Endothelial cell of umbilical vein (primary cell): ENCODE data around the gene FBXL19. TPM values are rescaled to one million over a fixed set of nuclear protein-coding genes. Genes with fewer than 3 reads are reported as not detected.

Experiments used
- BruUV-seq: library from RNA; stranded (reverse); fragments of 400-500 nt; replicated peaks from 2 replicates; lab custom pipeline; 2021; lab: Mats Ljungman, UMichigan
- CTCF ChIA-PET: fragments of 300-600, 350-600 bp; sonication (Branson Sonifier 250); formaldehyde crosslinking; loops from one replicate; lab custom pipeline; 2021; ENCODE audit warnings: antibody characterized with exemption, inconsistent platforms; lab: Charles Lee
- POLR2A ChIA-PET: fragments of 300-600, 350-600 bp; sonication (Branson Sonifier 250); formaldehyde crosslinking; loops from one replicate; lab custom pipeline; 2021; ENCODE audit warnings: antibody characterized with exemption, inconsistent platforms; lab: Charles Lee
- DNase-seq: peaks from one replicate; pipeline ENCODE4 v3.0.0-alpha.2; 2011; ENCODE audit warnings: low read depth, low spot score
- FAIRE-seq: peaks from 2 replicates; lab custom pipeline; 2011; peaks lifted over from hg19 to GRCh38; lab: Jason Lieb, UNC
- H2AFZ ChIP-seq: 2 replicates; pipeline ENCODE4 v1.6.0; 2012; ENCODE audit warnings: low read depth, low read length, control low read depth, inconsistent platforms
- H3K27ac ChIP-seq: 2 replicates; pipeline ENCODE4 v1.5.1; 2011; ENCODE audit warnings: low read depth, mild to moderate bottlenecking, control low read depth, low read length, moderate library complexity; ENCODE audit not compliant: insufficient read depth
- H3K27me3 ChIP-seq, 2 experiments: 2 replicates each; pipeline versions ENCODE4 v1.6.0 to v1.6.1; 2011; ENCODE audit warnings: low read length in 2 of 2, mixed read lengths in 1 of 2; ENCODE audit not compliant: control insufficient read depth in 2 of 2, insufficient read depth in 2 of 2
- H3K36me3 ChIP-seq, 2 experiments: 2 replicates in 1 of 2; 3 replicates in 1 of 2; pipeline ENCODE4 v1.5.1; 2011; ENCODE audit warnings: low read length in 2 of 2, mild to moderate bottlenecking in 1 of 2, moderate library complexity in 1 of 2; ENCODE audit not compliant: control insufficient read depth in 2 of 2, insufficient read depth in 2 of 2; ENCODE audit errors: extremely low read depth in 1 of 2
- H3K4me1 ChIP-seq: 3 replicates; pipeline ENCODE4 v1.5.1; 2011; ENCODE audit warnings: mild to moderate bottlenecking, low read length; ENCODE audit not compliant: control insufficient read depth, insufficient read depth; ENCODE audit errors: extremely low read depth
- H3K4me2 ChIP-seq: 2 replicates; pipeline ENCODE4 v1.6.1; 2011; ENCODE audit warnings: low read length, control low read depth, mixed read lengths; ENCODE audit not compliant: insufficient read depth
- H3K4me3 ChIP-seq, 3 experiments: fragments of 200-600 bp in 1 of 3; sonication (generic), shearing (Covaris generic) in 1 of 3; replicated peaks in 1 of 3; 2 replicates each; pipeline ENCODE4 v1.5.1; 2011 to 2016; ENCODE audit warnings: control low read depth in 3 of 3, low read length in 3 of 3, mild to moderate bottlenecking in 2 of 3, inconsistent platforms in 1 of 3, low read depth in 1 of 3, moderate library complexity in 1 of 3; ENCODE audit not compliant: insufficient read depth in 1 of 3
- H3K79me2 ChIP-seq: 2 replicates; pipeline ENCODE4 v1.6.0; 2012; ENCODE audit warnings: low read length, inconsistent platforms; ENCODE audit not compliant: control insufficient read depth, insufficient read depth
- H3K9ac ChIP-seq: replicated peaks from 2 replicates; pipeline ENCODE3; 2011; ENCODE audit warnings: low read length, control low read depth; ENCODE audit not compliant: insufficient read depth; ENCODE audit errors: extremely low read depth
- H3K9me1 ChIP-seq: replicated peaks from 3 replicates; pipeline ENCODE4 v1.6.0; 2011; ENCODE audit warnings: mild to moderate bottlenecking, low read length; ENCODE audit not compliant: control insufficient read depth, insufficient read depth; ENCODE audit errors: extremely low read depth
- H3K9me3 ChIP-seq: replicated peaks from 2 replicates; pipeline ENCODE4 v1.5.1; 2012; ENCODE audit warnings: low read length, inconsistent platforms; ENCODE audit not compliant: control insufficient read depth, insufficient read depth
- H4K20me1 ChIP-seq: replicated peaks from 2 replicates; pipeline ENCODE3; 2011; ENCODE audit warnings: mild to moderate bottlenecking, low read length; ENCODE audit not compliant: control insufficient read depth, insufficient read depth; ENCODE audit errors: extremely low read depth
- CTCF ChIP-seq, 2 donors: IDR thresholded peaks; 1 replicate in 1 of 2; 2 replicates in 1 of 2; pipeline ENCODE4 v1.5.1; 2011; ENCODE audit warnings: low read length in 2 of 2, mild to moderate bottlenecking in 2 of 2, moderate library complexity in 2 of 2, control low read depth in 1 of 2, inconsistent platforms in 1 of 2, low read depth in 1 of 2; ENCODE audit not compliant: insufficient read depth in 1 of 2; ENCODE audit errors: extremely low read depth in 1 of 2
- EZH2 ChIP-seq: IDR thresholded peaks from 2 replicates; pipeline ENCODE4 v1.6.1; 2012; ENCODE audit warnings: borderline replicate concordance, low read depth, mild to moderate bottlenecking, moderate library complexity, low read length, inconsistent platforms; ENCODE audit not compliant: severe bottlenecking
- FOS ChIP-seq: IDR thresholded peaks from 2 replicates; pipeline ENCODE4 v1.6.1; 2011; ENCODE audit warnings: mild to moderate bottlenecking, low read length, moderate library complexity, borderline replicate concordance; ENCODE audit not compliant: insufficient read depth
- GATA2 ChIP-seq: IDR thresholded peaks from 2 replicates; pipeline ENCODE4 v1.7.0; 2011; ENCODE audit warnings: low read depth, mild to moderate bottlenecking, moderate library complexity, mixed read lengths, low read length; ENCODE audit not compliant: insufficient read length, insufficient read depth
- JUN ChIP-seq: IDR thresholded peaks from 2 replicates; pipeline ENCODE4 v1.6.1; 2011; ENCODE audit warnings: borderline replicate concordance, low read depth; ENCODE audit not compliant: insufficient read length, insufficient read depth
- MAX ChIP-seq: IDR thresholded peaks from 2 replicates; pipeline ENCODE4 v1.6.1; 2011; ENCODE audit not compliant: insufficient read depth, insufficient read length
- MYC ChIP-seq: IDR thresholded peaks from one replicate; pipeline ENCODE4 v1.6.1; 2011; ENCODE audit warnings: mild to moderate bottlenecking, low read depth, low read length
- POLR2A ChIP-seq: IDR thresholded peaks from 2 replicates; pipeline ENCODE4 v1.6.1; 2012; ENCODE audit warnings: low read depth, mild to moderate bottlenecking, control low read depth, low read length
- POLR2AphosphoS5 ChIP-seq: IDR thresholded peaks from 2 replicates; pipeline ENCODE4 v1.6.1; 2012; ENCODE audit warnings: low read depth, mild to moderate bottlenecking, control low read depth, low read length, moderate library complexity; ENCODE audit not compliant: insufficient read depth
- dilution Hi-C: fragments of 300-500 bp; cut with MboI; formaldehyde crosslinking; loops from one replicate; pipeline ENCODE4 v1.15.0; 2019; ENCODE audit warnings: low sequenced_read_pairs; ENCODE audit not compliant: extremely low pct_ligation_motif_present
- intact Hi-C: fragments of 100-400 bp; cut with micrococcal nuclease; formaldehyde crosslinking; loops from one replicate; pipeline ENCODE4 v1.10.0; 2022
- polyA plus RNA-seq, 4 experiments: library from polyadenylated mRNA; depleted of rRNA in 3 of 4; stranded (reverse) in 3 of 4; unstranded in 1 of 4; fragments of >200 nt; gene quantifications; 2 replicates each; pipeline versions ENCODE4 v1.2.1 to v1.2.3, GENCODE V29; 2011 to 2012; ENCODE audit warnings: missing spikeins in 1 of 4
- total RNA-seq: library from RNA; stranded (reverse); gene quantifications from 2 replicates; pipeline ENCODE4 v1.2.3, GENCODE V29; 2021

Gene FBXL19
- total and polyA plus RNA-seq, 2 donors (not counting 3 experiments of a cell fraction or from before 2014, with no cell fraction given): 22.1 to 38.0 TPM

DNA sequence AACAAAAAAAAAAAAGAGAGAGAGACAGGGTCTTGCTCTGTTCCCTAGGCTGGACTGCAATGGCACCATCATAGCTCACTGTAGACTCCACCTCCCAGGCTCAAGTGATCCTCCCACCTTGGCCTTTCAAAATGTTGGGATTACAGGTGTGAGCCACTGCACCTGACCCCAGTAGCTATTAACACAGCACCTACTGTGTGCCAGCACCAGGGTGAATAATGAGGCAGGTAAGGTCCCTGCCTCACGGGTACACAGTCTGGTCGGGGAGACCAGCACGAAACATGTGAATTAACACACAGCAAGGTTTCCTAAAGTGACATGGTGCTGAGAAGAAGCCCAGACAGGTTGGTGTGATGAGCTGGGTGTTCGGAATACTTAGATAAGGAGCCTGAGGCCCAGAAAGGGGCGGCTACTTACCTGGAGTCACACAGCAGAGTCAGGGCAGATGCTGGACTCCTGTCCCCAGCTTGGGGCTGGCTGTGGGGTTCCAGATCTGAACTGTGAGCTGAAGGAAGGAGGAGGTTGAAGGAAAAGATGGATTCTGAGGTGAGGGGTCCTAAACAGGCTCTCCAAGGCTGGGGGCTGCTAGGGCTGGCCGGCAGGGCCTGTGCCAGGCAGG is 10.5 kb upstream of the FBXL19 start:
- BruUV-seq: no TSS peak
- Histone ChIP-seq H3K9me1 (no peaks in the 10 kb centered on the region), H3K36me3 (no peaks in the 10 kb centered on the region), H3K9me3 (no peaks in the 10 kb centered on the region), H3K9ac (no peak overlapping the region), H3K4me3 (no peak overlapping the region), H2AFZ (no peak overlapping the region), H3K79me2 (no peaks in the 10 kb centered on the region), H3K27me3 (no peaks in the 10 kb centered on the region), H4K20me1 (no peaks in the 10 kb centered on the region), H3K4me1 (no peaks in the 10 kb centered on the region), H3K27ac (no peak overlapping the region), H3K4me2 (no peak overlapping the region)
- TF ChIP-seq CTCF (IDR thresholded peaks at IDR 0.05; ENCODE audit: extremely low read depth in 1 of 2, insufficient read depth in 1 of 2, low read depth in 1 of 2, low read length in 2 of 2) (no peak), JUN (no peak), MAX (no peak), MYC (no peak), GATA2 (no peak), POLR2A (no peak), EZH2 (no peak), POLR2AphosphoS5 (no peak), FOS (no peak)
- POLR2A ChIA-PET: no interaction called here
- dilution Hi-C loops: no loop called here
- FAIRE-seq: no peak
- intact Hi-C loops: no loop called here
- CTCF ChIA-PET: no interaction called here
- no peak for DNase-seq
